MM.1S (cell line): ENCODE measurements around the gene HGF.

Experiments
- DNase-seq: peaks from one replicate; pipeline ENCODE4 v3.0.0-alpha.2; 2015
- H2AFZ ChIP-seq: fragments of 300-600 bp; sonication (generic); 2 replicates; pipeline ENCODE4 v1.6.0; 2016; ENCODE audit warnings: antibody characterized with exemption, low read length
- H3F3A ChIP-seq: fragments of 300-600 bp; sonication (generic); 2 replicates; pipeline ENCODE4 v1.6.1; 2016; ENCODE audit warnings: mild to moderate bottlenecking, antibody characterized with exemption, low read length, moderate library complexity, mixed read lengths; ENCODE audit not compliant: insufficient read depth
- H3K27ac ChIP-seq: fragments of 300-600 bp; sonication (generic); 2 replicates; pipeline ENCODE4 v1.5.1; 2016; ENCODE audit warnings: mild to moderate bottlenecking, low read length
- H3K27me3 ChIP-seq: fragments of 300-600 bp; sonication (generic); replicated peaks from 2 replicates; pipeline ENCODE4 v1.6.0; 2016; ENCODE audit warnings: low read length; ENCODE audit not compliant: insufficient read depth
- H3K36me3 ChIP-seq: fragments of 300-600 bp; sonication (generic); replicated peaks from 2 replicates; pipeline ENCODE4 v1.6.1; 2016; ENCODE audit warnings: mild to moderate bottlenecking, low read length, mixed read lengths; ENCODE audit not compliant: insufficient read depth
- H3K4me1 ChIP-seq: fragments of 300-600 bp; sonication (generic); 2 replicates; pipeline ENCODE4 v1.6.1; 2016; ENCODE audit warnings: low read length, mixed read lengths
- H3K4me2 ChIP-seq: fragments of 300-600 bp; sonication (generic); 2 replicates; pipeline ENCODE4 v1.6.0; 2016; ENCODE audit warnings: low read depth, low read length
- H3K4me3 ChIP-seq: fragments of 300-600 bp; sonication (generic); 2 replicates; pipeline ENCODE4 v1.5.1; 2016; ENCODE audit warnings: low read length, mixed read lengths
- H3K79me2 ChIP-seq: fragments of 300-600 bp; sonication (generic); 2 replicates; pipeline ENCODE4 v1.6.1; 2016; ENCODE audit warnings: mixed run types, low read length, mixed read lengths
- H3K9ac ChIP-seq: fragments of 300-600 bp; sonication (generic); 2 replicates; pipeline ENCODE4 v1.6.1; 2016; ENCODE audit warnings: low read length, mixed read lengths
- H3K9me2 ChIP-seq: fragments of 300-600 bp; sonication (generic); replicated peaks from 2 replicates; pipeline ENCODE4 v1.6.1; 2016; ENCODE audit warnings: mild to moderate bottlenecking, low read length, mixed read lengths; ENCODE audit not compliant: insufficient read depth
- H3K9me3 ChIP-seq: fragments of 300-600 bp; sonication (generic); replicated peaks from 2 replicates; pipeline ENCODE4 v1.6.1; 2016; ENCODE audit warnings: mild to moderate bottlenecking, low read length, mixed read lengths; ENCODE audit not compliant: insufficient read depth
- H4K20me1 ChIP-seq: fragments of 300-600 bp; sonication (generic); 2 replicates; pipeline ENCODE4 v1.6.1; 2016; ENCODE audit warnings: mild to moderate bottlenecking, low read length, moderate library complexity, mixed read lengths; ENCODE audit not compliant: insufficient read depth
- EZH2 ChIP-seq: fragments of 300-600 bp; sonication (generic); optimal IDR thresholded peaks from 2 replicates; pipeline ENCODE3; 2017; ENCODE audit warnings: low read depth, mild to moderate bottlenecking, antibody characterized with exemption, low read length, mixed read lengths
- EZH2phosphoT487 ChIP-seq: fragments of 300-600 bp; sonication (generic); IDR thresholded peaks from 2 replicates; pipeline ENCODE4 v1.6.1; 2018; ENCODE audit warnings: antibody characterized with exemption, low read length
- TF ChIP-seq, protein P1 (sequence below): fragments of 300-600 bp; sonication (generic); IDR thresholded peaks from 2 replicates; pipeline ENCODE4 v1.5.1; 2016; ENCODE audit warnings: antibody characterized with exemption, low read length, mixed read lengths

The HGF gene

DNA sequence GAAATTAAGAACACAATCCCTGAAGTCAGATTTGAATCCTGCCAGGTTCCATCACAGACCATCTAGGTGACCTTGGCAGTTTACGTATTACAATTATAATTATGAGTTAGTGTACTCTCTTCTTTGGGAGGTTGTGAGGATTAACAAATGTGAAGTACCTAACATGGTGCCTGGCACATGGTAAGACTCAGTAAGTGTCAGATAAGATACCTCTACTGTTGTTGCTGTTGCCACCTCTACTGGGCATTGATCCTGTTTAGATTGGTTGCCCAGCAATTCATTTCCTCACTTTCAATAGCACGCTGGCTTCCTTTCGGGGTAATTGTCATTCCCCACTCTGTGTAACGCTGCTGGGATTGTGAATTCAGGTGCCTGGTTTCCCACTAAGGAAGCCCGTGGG is 31.7 kb upstream of the HGF start:
- H3K4me3 ChIP-seq = no peak overlapping the region
- TF ChIP-seq, protein P1, sequence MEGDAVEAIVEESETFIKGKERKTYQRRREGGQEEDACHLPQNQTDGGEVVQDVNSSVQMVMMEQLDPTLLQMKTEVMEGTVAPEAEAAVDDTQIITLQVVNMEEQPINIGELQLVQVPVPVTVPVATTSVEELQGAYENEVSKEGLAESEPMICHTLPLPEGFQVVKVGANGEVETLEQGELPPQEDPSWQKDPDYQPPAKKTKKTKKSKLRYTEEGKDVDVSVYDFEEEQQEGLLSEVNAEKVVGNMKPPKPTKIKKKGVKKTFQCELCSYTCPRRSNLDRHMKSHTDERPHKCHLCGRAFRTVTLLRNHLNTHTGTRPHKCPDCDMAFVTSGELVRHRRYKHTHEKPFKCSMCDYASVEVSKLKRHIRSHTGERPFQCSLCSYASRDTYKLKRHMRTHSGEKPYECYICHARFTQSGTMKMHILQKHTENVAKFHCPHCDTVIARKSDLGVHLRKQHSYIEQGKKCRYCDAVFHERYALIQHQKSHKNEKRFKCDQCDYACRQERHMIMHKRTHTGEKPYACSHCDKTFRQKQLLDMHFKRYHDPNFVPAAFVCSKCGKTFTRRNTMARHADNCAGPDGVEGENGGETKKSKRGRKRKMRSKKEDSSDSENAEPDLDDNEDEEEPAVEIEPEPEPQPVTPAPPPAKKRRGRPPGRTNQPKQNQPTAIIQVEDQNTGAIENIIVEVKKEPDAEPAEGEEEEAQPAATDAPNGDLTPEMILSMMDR = no peak
- TF ChIP-seq EZH2phosphoT487 (no peak), EZH2 (no peak)
- H3K4me1 ChIP-seq = peaks cover 16% of the 10 kb centered on the region
- no peaks in the 10 kb centered on the region for H3K9me3 ChIP-seq
- no peak for DNase-seq
- peaks cover 8% of the 10 kb centered on the region for H3F3A ChIP-seq
- H3K79me2 ChIP-seq = no peaks in the 10 kb centered on the region
- no peaks in the 10 kb centered on the region for H3K9me2 ChIP-seq
- H3K27ac ChIP-seq = no peak overlapping the region
- no peaks in the 10 kb centered on the region for H4K20me1 ChIP-seq
- H3K27me3 ChIP-seq = no peaks in the 10 kb centered on the region
- no peaks in the 10 kb centered on the region for H3K36me3 ChIP-seq
- no peak overlapping the region for H3K4me2 ChIP-seq
- H3K9ac ChIP-seq = no peak overlapping the region
- no peak overlapping the region for H2AFZ ChIP-seq

DNA sequence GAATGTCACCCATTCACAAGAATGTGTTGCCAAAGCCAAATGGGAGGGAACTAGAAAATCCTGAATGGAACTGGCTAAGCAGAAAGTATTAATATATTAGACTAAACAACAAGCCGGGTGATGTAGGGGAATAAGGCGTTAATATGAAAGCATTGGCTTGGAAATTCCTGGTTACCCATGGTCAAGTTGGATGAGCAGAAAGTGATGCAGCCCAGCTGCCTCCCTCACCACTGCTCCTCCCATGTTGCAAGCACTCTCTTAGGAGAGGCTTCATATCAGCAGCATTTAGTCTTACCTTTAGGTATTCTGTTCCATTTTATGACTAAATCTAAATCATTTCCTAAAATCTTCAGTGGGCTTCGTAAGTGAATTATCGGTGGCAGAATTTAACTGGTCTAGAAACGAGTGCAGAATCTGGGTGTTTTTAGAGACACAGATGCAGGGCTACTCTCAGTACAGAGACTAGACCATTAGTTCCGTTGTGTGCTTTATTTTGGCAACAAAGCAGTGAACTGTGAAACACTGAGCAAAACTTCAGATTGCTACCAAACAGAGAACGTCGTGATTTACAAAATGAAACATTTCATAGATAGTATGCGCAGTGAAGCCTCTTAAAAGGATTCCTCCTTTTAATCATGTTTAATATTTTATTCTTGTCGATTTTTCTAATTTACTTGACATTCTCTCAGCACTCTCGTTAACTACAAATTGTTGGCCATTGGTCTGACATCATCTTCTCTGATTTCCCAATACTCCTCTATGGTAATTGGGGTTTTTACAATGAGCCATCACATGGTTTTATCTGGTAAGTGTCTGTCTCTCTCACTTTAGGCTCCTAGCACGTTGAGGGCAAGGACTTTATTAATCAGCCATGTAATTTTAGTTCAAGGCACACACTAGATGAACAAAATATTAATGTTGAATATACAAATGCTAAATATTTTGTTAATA is 22.0 kb upstream of the HGF start:
- Histone ChIP-seq H3F3A (no peaks in the 10 kb centered on the region), H3K9me2 (no peaks in the 10 kb centered on the region), H3K79me2 (no peaks in the 10 kb centered on the region), H3K36me3 (no peaks in the 10 kb centered on the region), H3K9ac (no peak overlapping the region), H3K9me3 (no peaks in the 10 kb centered on the region), H3K4me3 (no peak overlapping the region), H3K27ac (no peak overlapping the region), H3K4me2 (no peak overlapping the region), H3K27me3 (no peaks in the 10 kb centered on the region), H4K20me1 (no peaks in the 10 kb centered on the region), H2AFZ (no peak overlapping the region), H3K4me1 (no peaks in the 10 kb centered on the region)
- no peak for TF ChIP-seq EZH2phosphoT487
- TF ChIP-seq, protein P1 = no peak
- TF ChIP-seq EZH2 = no peak
- no peak for DNase-seq

DNA sequence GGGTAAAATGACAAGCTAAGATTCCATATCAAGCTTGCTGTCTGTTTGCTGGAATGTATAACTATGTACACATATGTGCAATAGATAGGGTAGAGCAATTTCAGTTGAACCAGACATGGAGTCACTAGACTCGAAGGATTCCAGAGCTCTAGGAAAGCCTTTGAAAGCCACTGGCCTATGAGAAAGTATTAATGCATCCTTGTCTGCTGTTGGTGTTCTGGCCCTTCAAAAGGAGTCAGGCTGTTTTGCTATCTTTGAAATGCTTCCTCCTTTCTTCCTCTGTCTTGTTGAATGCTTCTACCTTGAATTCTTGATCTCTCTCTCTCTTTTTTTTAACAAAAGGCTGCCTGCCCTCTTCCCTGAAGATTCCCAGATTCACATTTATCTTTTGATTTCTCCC is 20.8 kb upstream of the HGF start:
- DNase-seq = no peak
- Histone ChIP-seq H3K4me2 (no peak overlapping the region), H3K79me2 (no peaks in the 10 kb centered on the region), H3K27me3 (no peaks in the 10 kb centered on the region), H3K9me3 (no peaks in the 10 kb centered on the region), H4K20me1 (no peaks in the 10 kb centered on the region), H3K36me3 (no peaks in the 10 kb centered on the region), H3F3A (no peaks in the 10 kb centered on the region), H3K9me2 (no peaks in the 10 kb centered on the region), H3K27ac (no peak overlapping the region), H3K4me3 (no peak overlapping the region), H2AFZ (no peak overlapping the region), H3K4me1 (no peaks in the 10 kb centered on the region), H3K9ac (no peak overlapping the region)
- TF ChIP-seq EZH2 = no peak

DNA sequence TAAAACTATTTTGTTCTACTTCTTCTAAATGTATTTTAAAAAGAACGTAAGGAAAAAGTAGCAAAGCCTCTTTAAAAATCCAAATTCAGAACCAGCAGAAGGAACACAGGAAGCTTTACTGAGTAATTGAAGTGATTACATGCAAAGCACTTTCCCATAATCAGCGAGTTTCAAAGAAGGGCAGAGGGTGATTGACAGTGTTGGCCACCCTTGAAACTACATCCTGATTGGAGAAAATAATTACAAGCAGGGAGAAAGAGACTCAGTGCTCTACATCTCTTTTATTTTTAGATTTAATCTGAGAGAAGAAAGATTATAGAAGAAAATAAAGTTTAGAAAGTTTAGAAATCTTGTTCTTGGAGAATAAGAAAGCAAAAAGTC is 20.3 kb upstream of the HGF start:
- Histone ChIP-seq H2AFZ (no peak overlapping the region), H3K4me3 (no peak overlapping the region), H3K27ac (no peak overlapping the region), H3K4me2 (no peak overlapping the region), H3K9me3 (no peaks in the 10 kb centered on the region), H3F3A (no peaks in the 10 kb centered on the region), H3K79me2 (no peaks in the 10 kb centered on the region), H3K36me3 (no peaks in the 10 kb centered on the region), H3K9me2 (no peaks in the 10 kb centered on the region), H4K20me1 (no peaks in the 10 kb centered on the region), H3K4me1 (no peaks in the 10 kb centered on the region), H3K9ac (no peak overlapping the region), H3K27me3 (no peaks in the 10 kb centered on the region)
- TF ChIP-seq EZH2 (no peak), EZH2phosphoT487 (no peak)
- TF ChIP-seq, protein P1 = no peak
- DNase-seq = no peak
